HepG2 (cell line): ENCODE results near the gene IPCEF1. TPM values are rescaled to one million over a fixed set of nuclear protein-coding genes. Genes with fewer than 3 reads are reported as not detected.
A peak's percentile ranks its signal among the peaks of the same experiment; 100 is the strongest.

Source experiments
- ATAC-seq: fragments of 200-7000 bp; cut with Tn5 transposase; 3 replicates; pipeline ENCODE4 v1.9.1; 2020; ENCODE audit warnings: mild to moderate bottlenecking, moderate library complexity
- BruUV-seq: library from RNA; stranded (reverse); fragments of 400-500 nt; replicated peaks from 2 replicates; lab custom pipeline; 2021; lab: Mats Ljungman, UMichigan
- CTCF ChIA-PET: fragments of 300-600 bp; formaldehyde crosslinking; extraction: SDS; loops from one replicate; lab custom pipeline; 2021; ENCODE audit warnings: low total read pairs, inconsistent platforms, low intra/inter-chr PET ratio; lab: Yijun Ruan, JAX
- POLR2A ChIA-PET: fragments of 350-600 bp; sonication (Branson Sonifier 250); formaldehyde crosslinking; loops from one replicate; lab custom pipeline; 2020; ENCODE audit warnings: antibody characterized with exemption, inconsistent platforms; lab: Yijun Ruan, JAX
- DNase-seq: peaks from one replicate; pipeline ENCODE4 v3.0.0-alpha.2; 2015; ENCODE audit warnings: low spot score
- FAIRE-seq: peaks from 3 replicates; lab custom pipeline; 2011; peaks lifted over from hg19 to GRCh38; lab: Jason Lieb, UNC
- H2AFZ ChIP-seq: one replicate; pipeline ENCODE4 v1.6.1; 2011; ENCODE audit warnings: low read length, inconsistent platforms
- H3K27ac ChIP-seq: fragments of 300-600 bp; 3 replicates; pipeline ENCODE4 v1.8.0; 2011; ENCODE audit warnings: mixed run types, mild to moderate bottlenecking, mixed read lengths, low read length, inconsistent platforms; ENCODE audit not compliant: insufficient read depth; ENCODE audit errors: extremely low read length
- H3K27me3 ChIP-seq, 2 experiments: fragments of 200-600 bp in 1 of 2; 2 replicates in 1 of 2; 3 replicates in 1 of 2; pipeline versions ENCODE4 v1.6.0 to v1.8.0; 2011; ENCODE audit warnings: low read length in 2 of 2, mild to moderate bottlenecking in 2 of 2, moderate library complexity in 2 of 2, inconsistent platforms in 1 of 2; ENCODE audit not compliant: insufficient read depth in 2 of 2, control insufficient read depth in 1 of 2
- H3K36me3 ChIP-seq, 2 experiments: fragments of 200-600 bp in 1 of 2; replicated peaks in 1 of 2; 2 replicates in 1 of 2; 3 replicates in 1 of 2; pipeline versions ENCODE4 v1.5.1 to v1.8.0; 2011; ENCODE audit warnings: low read length in 2 of 2, inconsistent platforms in 1 of 2; ENCODE audit not compliant: insufficient read depth in 2 of 2, control insufficient read depth in 1 of 2
- H3K4me1 ChIP-seq: 2 replicates; pipeline ENCODE4 v1.5.1; 2012; ENCODE audit warnings: low read length, inconsistent platforms; ENCODE audit not compliant: insufficient read depth
- H3K4me2 ChIP-seq: 2 replicates; pipeline ENCODE4 v1.6.0; 2011; ENCODE audit warnings: low read depth, low read length, inconsistent platforms
- H3K4me3 ChIP-seq, 3 experiments: fragments of 200-600 bp in 1 of 3; sonication (generic), shearing (Covaris generic) in 1 of 3; replicated peaks in 1 of 3; 2 replicates each; pipeline ENCODE4 v1.5.1; 2011 to 2016; ENCODE audit warnings: low read length in 3 of 3, inconsistent platforms in 2 of 3, low read depth in 2 of 3, mild to moderate bottlenecking in 2 of 3, control low read depth in 1 of 3, mixed read lengths in 1 of 3; ENCODE audit not compliant: insufficient read depth in 1 of 3
- H3K79me2 ChIP-seq: one replicate; pipeline ENCODE4 v1.6.1; 2011; ENCODE audit warnings: low read length, inconsistent platforms; ENCODE audit not compliant: insufficient read depth
- H3K9ac ChIP-seq: 2 replicates; pipeline ENCODE4 v1.6.0; 2011; ENCODE audit warnings: mild to moderate bottlenecking, low read depth, low read length, inconsistent platforms; ENCODE audit not compliant: insufficient read depth
- H3K9me3 ChIP-seq: 2 replicates; pipeline ENCODE4 v1.5.1; 2012; ENCODE audit warnings: mild to moderate bottlenecking, low read length
- H4K20me1 ChIP-seq: 2 replicates; pipeline ENCODE4 v1.6.0; 2011; ENCODE audit warnings: inconsistent platforms, mild to moderate bottlenecking, low read length, moderate library complexity; ENCODE audit not compliant: insufficient read depth
- BRF2 ChIP-seq: sonication (generic); formaldehyde crosslinking; IDR thresholded peaks from 2 replicates; pipeline ENCODE4 v1.8.1; 2022; ENCODE audit warnings: mild to moderate bottlenecking, missing genetic modification reagents
- EP300 ChIP-seq, 3 experiments: sonication (generic) in 1 of 3; formaldehyde crosslinking in 1 of 3; IDR thresholded peaks; 2 replicates each; pipeline versions ENCODE4 v1.5.1 to v1.6.1; 2011 to 2020; ENCODE audit warnings: low read depth in 2 of 3, low read length in 2 of 3, borderline replicate concordance in 1 of 3, improper control_type of control experiment in 1 of 3, mild to moderate bottlenecking in 1 of 3, missing genetic modification reagents in 1 of 3, moderate library complexity in 1 of 3
- HDAC1 ChIP-seq: sonication (generic); formaldehyde crosslinking; IDR thresholded peaks from 2 replicates; pipeline ENCODE4 v1.5.1; 2020; ENCODE audit warnings: mild to moderate bottlenecking, missing genetic modification reagents
- POGK ChIP-seq: sonication (generic); formaldehyde crosslinking; conservative IDR thresholded peaks from 2 replicates; pipeline ENCODE4 v1.8.0; 2022; ENCODE audit warnings: mild to moderate bottlenecking, moderate library complexity, missing genetic modification reagents
- TRIM22 ChIP-seq: fragments of 450-650 bp; IDR thresholded peaks from 2 replicates; pipeline ENCODE4 v1.6.1; 2017
- ZNF10 ChIP-seq: sonication (generic); formaldehyde crosslinking; IDR thresholded peaks from 2 replicates; pipeline ENCODE4 v1.4.0; 2020; ENCODE audit warnings: mild to moderate bottlenecking, low read depth, missing genetic modification reagents, borderline replicate concordance
- ZNF251 ChIP-seq: sonication (generic); formaldehyde crosslinking; IDR thresholded peaks from 2 replicates; pipeline ENCODE4 v1.9.0; 2021; ENCODE audit warnings: mild to moderate bottlenecking, missing genetic modification reagents
- ZZZ3 ChIP-seq: sonication (generic); formaldehyde crosslinking; IDR thresholded peaks from 2 replicates; pipeline ENCODE4 v1.4.0; 2020; ENCODE audit warnings: missing genetic modification reagents, mild to moderate bottlenecking, borderline replicate concordance
- WGBS: methylation state at CpG from one replicate; pipeline ENCODE4 v1.1.6; 2017; ENCODE audit warnings: low lambda C conversion rate; 5-methylcytosine and 5-hydroxymethylcytosine counted together
- in situ Hi-C: cut with HindIII; loops from 2 replicates; pipeline ENCODE4 v1.10.0; 2017; ENCODE audit warnings: low pct_unique_long_range_greater_than_20kb; ENCODE audit not compliant: extremely low pct_ligation_motif_present
- intact Hi-C: fragments of 100-400 bp; cut with micrococcal nuclease; formaldehyde crosslinking; loops from one replicate; pipeline ENCODE4 v1.10.0; 2022; ENCODE audit not compliant: unreplicated experiment
- polyA plus RNA-seq, 8 experiments: library from polyadenylated mRNA; depleted of rRNA in 3 of 8; stranded (reverse) in 7 of 8; unstranded in 1 of 8; fragments of >200 nt; fragmentation: Illumina TruSeq in 4 of 8; extraction: Trizol in 4 of 8; gene quantifications; 2 replicates each; pipeline versions ENCODE4 v1.2.1 to v1.2.3, GENCODE V29; 2011 to 2016; ENCODE audit warnings: low read depth in 4 of 8, missing spikeins in 1 of 8, mixed read lengths in 1 of 8; ENCODE audit not compliant: insufficient read depth in 1 of 8
- total RNA-seq, 5 experiments: library from RNA; depleted of rRNA; stranded (reverse); fragments of >200 nt; fragmentation: Illumina TruSeq; extraction: Trizol; gene quantifications; 2 replicates each; pipeline ENCODE4 v1.2.3, GENCODE V29; 2016; ENCODE audit warnings: low read depth in 1 of 5

IPCEF1 gene
- total and polyA plus RNA-seq, 2 of the 13 experiments (the other 11 are each of a cell fraction or from before 2014, with no cell fraction given): 0.03 TPM; not detected in 1

- H3K4me2 ChIP-seq: no peak overlapping the region
- H3K9ac ChIP-seq: no peak overlapping the region
- intact Hi-C loops: loop anchor here (1.0 kb wide), 1 partner anchor 50 kb away; no protein-coding TSS in a partner anchor
- no peaks in the 10 kb centered on the region for H3K9me3 ChIP-seq
- WGBS: 66% methylated on average over 4 of the region's 4 CpGs
- DNase-seq: no peak
- no peaks in the 10 kb centered on the region for H3K36me3 ChIP-seq
- in situ Hi-C loops: no loop called here
- no peak overlapping the region for H2AFZ ChIP-seq
- no peaks in the 10 kb centered on the region for H3K79me2 ChIP-seq
- CTCF ChIA-PET: no interaction called here
- no peak overlapping the region for H3K4me3 ChIP-seq
- TF ChIP-seq HDAC1 (CRISPR knock-in tag) (no peak), BRF2 (CRISPR knock-in tag) (no peak)
- BruUV-seq: no TSS peak
- no peak overlapping the region for H3K27ac ChIP-seq
- no peaks in the 10 kb centered on the region for H3K27me3 ChIP-seq
- no peak for FAIRE-seq
- POLR2A ChIA-PET: no interaction called here
- peak; percentile 20; the same call in 1 of the 3 replicates for ATAC-seq
- H3K4me1 ChIP-seq: no peaks in the 10 kb centered on the region
- no peaks in the 10 kb centered on the region for H4K20me1 ChIP-seq
These were observed 21.1 kb upstream of the IPCEF1 start for GRCh38 chr6:154377726-154378125.

GRCh38 chr6:154373971-154374370, 17.4 kb upstream of the IPCEF1 start:
- no peaks in the 10 kb centered on the region for H3K4me1 ChIP-seq
- H3K27ac ChIP-seq: no peak overlapping the region
- no peak for TF ChIP-seq TRIM22
- TF ChIP-seq ZNF251 (CRISPR knock-in tag): no peak
- TF ChIP-seq POGK (CRISPR knock-in tag): no peak
- no peak for TF ChIP-seq EP300 (IDR thresholded peaks at IDR 0.05; ENCODE audit: low read depth in 2 of 2, low read length in 2 of 2)
- TF ChIP-seq EP300 (CRISPR knock-in tag; IDR thresholded peaks at IDR 0.05; ENCODE audit: borderline replicate concordance): no peak
- no peak for TF ChIP-seq ZNF10 (CRISPR knock-in tag)
- TF ChIP-seq ZZZ3 (CRISPR knock-in tag): no peak
- H3K27me3 ChIP-seq: peaks cover 0 to 2% of the 10 kb centered on the region in 2 experiments; a peak in 1 of 5 replicates
- ATAC-seq: no peak
- in situ Hi-C loops: no loop called here
- no peak overlapping the region for H3K4me2 ChIP-seq
- no peaks in the 10 kb centered on the region for H3K36me3 ChIP-seq
- H3K9ac ChIP-seq: no peak overlapping the region
- H4K20me1 ChIP-seq: no peaks in the 10 kb centered on the region
- H3K9me3 ChIP-seq: no peaks in the 10 kb centered on the region
- H2AFZ ChIP-seq: no peak overlapping the region
- intact Hi-C loops: no loop called here
- no peak for DNase-seq
- ChIA-PET CTCF (no interaction called here), POLR2A (no interaction called here)
- BruUV-seq: no TSS peak
- WGBS: 50% methylated on average over 2 of the region's 2 CpGs
- FAIRE-seq: no peak
- H3K79me2 ChIP-seq: no peaks in the 10 kb centered on the region
- H3K4me3 ChIP-seq: no peak overlapping the region
